Esophagus squamous epithelium (tissue), 5 donors: Measurements from ENCODE around the gene CSNK1G2. TPM values are rescaled to one million over a fixed set of nuclear protein-coding genes. Genes with fewer than 3 reads are reported as not detected.

ENCODE experiments used
- DNase-seq: peaks from one replicate; lab custom pipeline; 2025; lab: John Stamatoyannopoulos, UW
- H3K27ac ChIP-seq, 4 donors: fragments of 200-600 bp; sonication (generic); one replicate each; pipeline ENCODE4 v1.5.1; 2016 to 2019; ENCODE audit warnings: mild to moderate bottlenecking in 1 of 4
- H3K27me3 ChIP-seq, 4 donors: fragments of 200-600 bp; sonication (generic); 1 replicate in 3 of 4; 2 replicates in 1 of 4; pipeline versions ENCODE4 v1.5.1 to v1.6.0; 2017 to 2021; ENCODE audit warnings: antibody characterized with exemption in 1 of 4
- H3K36me3 ChIP-seq, 3 donors: fragments of 200-600 bp; sonication (generic); one replicate each; pipeline ENCODE4 v1.5.1; 2016 to 2019
- H3K4me1 ChIP-seq, 3 donors: fragments of 200-600 bp; sonication (generic); one replicate each; pipeline ENCODE4 v1.5.1; 2017 to 2019
- H3K4me3 ChIP-seq, 4 donors: fragments of 200-600 bp; sonication (generic); 1 replicate in 3 of 4; 2 replicates in 1 of 4; pipeline ENCODE4 v1.5.1; 2016 to 2019; ENCODE audit warnings: mild to moderate bottlenecking in 2 of 4, moderate library complexity in 1 of 4
- H3K9me3 ChIP-seq, 3 donors: fragments of 200-600 bp; sonication (generic); one replicate each; pipeline ENCODE4 v1.5.1; 2016 to 2019
- CTCF ChIP-seq, 6 experiments: fragments of 450-650 bp in 4 of 6; fragments of 200-600 bp in 2 of 6; sonication (generic) in 2 of 6; IDR thresholded peaks; one replicate each; pipeline ENCODE4 v1.5.1; 2016 to 2019; ENCODE audit warnings: antibody characterized with exemption in 6 of 6, mild to moderate bottlenecking in 4 of 6, moderate library complexity in 4 of 6
- POLR2A ChIP-seq, 4 donors: fragments of 450-650 bp; IDR thresholded peaks; one replicate each; pipeline ENCODE4 v1.6.1; 2017; ENCODE audit warnings: antibody characterized with exemption in 4 of 4, mild to moderate bottlenecking in 4 of 4, moderate library complexity in 3 of 4
- WGBS, 2 donors: methylation state at CpG; one replicate each; pipeline ENCODE4 v1.1.5; 2018; 5-methylcytosine and 5-hydroxymethylcytosine counted together
- intact Hi-C: fragments of 100-400 bp; cut with DNase I; formaldehyde crosslinking; loops from one replicate; pipeline ENCODE4 v1.15.0; 2022
- total RNA-seq, 4 donors: library from RNA; depleted of rRNA; stranded (reverse); fragments of >200 nt; gene quantifications; one replicate each; pipeline ENCODE4 v1.1.0, GENCODE V29; 2016
- donor health status: DM: yes; HTN: yes; CAD: no.

The CSNK1G2 gene
- total RNA-seq, 4 donors from 2014 or later = 40.4 to 68.9 (median 60.3) TPM

GRCh38 chr19:1968279-1969175 is 27.6 kb downstream of the CSNK1G2 start:
- TF ChIP-seq CTCF (IDR thresholded peaks at IDR 0.05) = no peak
- TF ChIP-seq POLR2A (IDR thresholded peaks at IDR 0.05) = no peak
- intact Hi-C loops = no loop called here
- no peaks in the 10 kb centered on the region for H3K9me3 ChIP-seq
- peaks cover 11 to 56% (median 12%) of the 10 kb centered on the region in 3 donors for H3K36me3 ChIP-seq
- no peak for DNase-seq
- 85 to 90% methylated on average over 2 to 12 of the region's 34 CpGs for WGBS, 2 donors
- no peak overlapping the region for H3K4me3 ChIP-seq
- H3K4me1 ChIP-seq = no peaks in the 10 kb centered on the region
- H3K27ac ChIP-seq = no peak overlapping the region
- no peaks in the 10 kb centered on the region for H3K27me3 ChIP-seq

- H3K36me3 ChIP-seq = peaks cover 11 to 63% (median 12%) of the 10 kb centered on the region in 3 donors
- no peak for DNase-seq
These were observed 28.4 kb downstream of the CSNK1G2 start for GRCh38 chr19:1969176-1970002.

GRCh38 chr19:1970003-1970805 is 29.2 kb downstream of the CSNK1G2 start:
- TF ChIP-seq POLR2A (IDR thresholded peaks at IDR 0.05) = no peak
- no peak for TF ChIP-seq CTCF (IDR thresholded peaks at IDR 0.05)
- intact Hi-C loops = loop anchor here (10.0 kb wide), 1 partner anchor 825 kb away; no protein-coding TSS in a partner anchor
- Histone ChIP-seq H3K27me3 (no peaks in the 10 kb centered on the region), H3K9me3 (no peaks in the 10 kb centered on the region), H3K4me1 (peaks cover 0 to 12% (median under 1%) of the 10 kb centered on the region in 3 donors), H3K27ac (no peak overlapping the region), H3K4me3 (no peak overlapping the region), H3K36me3 (peaks cover 14 to 71% (median 14%) of the 10 kb centered on the region in 3 donors)
- WGBS, 2 donors = 74 to 78% methylated on average over 9 to 13 of the region's 38 CpGs
- no peak for DNase-seq

More at GRCh38 chr19:1969176-1970002, 28.4 kb downstream of the CSNK1G2 start:
- WGBS, 2 donors = 89 to 98% methylated on average over 10 to 15 of the region's 49 CpGs
- Histone ChIP-seq H3K4me3 (no peak overlapping the region), H3K9me3 (no peaks in the 10 kb centered on the region), H3K27ac (no peak overlapping the region), H3K27me3 (no peaks in the 10 kb centered on the region), H3K4me1 (peaks cover 0 to 3% (median 0%) of the 10 kb centered on the region in 3 donors)
- TF ChIP-seq CTCF (IDR thresholded peaks at IDR 0.05) (no peak), POLR2A (IDR thresholded peaks at IDR 0.05) (no peak)
- intact Hi-C loops = loop anchor here (10.0 kb wide), 1 partner anchor 825 kb away; no protein-coding TSS in a partner anchor

- Histone ChIP-seq H3K9me3 (no peaks in the 10 kb centered on the region), H3K27me3 (no peaks in the 10 kb centered on the region), H3K4me3 (no peak overlapping the region), H3K36me3 (peaks cover 17 to 74% (median 20%) of the 10 kb centered on the region in 3 donors), H3K4me1 (peaks cover 0 to 15% (median 3%) of the 10 kb centered on the region in 3 donors), H3K27ac (no peak overlapping the region)
- 87 to 89% methylated on average over 9 to 14 of the region's 27 CpGs for WGBS, 2 donors
- DNase-seq = no peak
- TF ChIP-seq CTCF (IDR thresholded peaks at IDR 0.05) = no peak
- TF ChIP-seq POLR2A (IDR thresholded peaks at IDR 0.05) = no peak
- intact Hi-C loops = loop anchor here (10.0 kb wide), 1 partner anchor 824 kb away; no protein-coding TSS in a partner anchor
These were observed 30.0 kb downstream of the CSNK1G2 start for GRCh38 chr19:1970806-1971502.
